Measurements from ENCODE around the gene COQ10A.

COQ10A gene

GRCh38 chr12:56266693-56267442, at the start of gene COQ10A:
Gene COQ10A (plus strand): TSS chr12:56266942. CDS start chr12:56267119, 177 bp downstream.
- DNase-seq (ENCODE audit: low read depth, low spot score), result peak; percentile 78

- no peak for DNase-seq (ENCODE audit: low read depth, low spot score)
Measured at GRCh38 chr12:56219840-56220239, 46.9 kb upstream of the COQ10A start.

- DNase-seq (ENCODE audit: low read depth, low spot score), result no peak
Measured at GRCh38 chr12:56220611-56221231, 46.0 kb upstream of the COQ10A start.

DNA sequence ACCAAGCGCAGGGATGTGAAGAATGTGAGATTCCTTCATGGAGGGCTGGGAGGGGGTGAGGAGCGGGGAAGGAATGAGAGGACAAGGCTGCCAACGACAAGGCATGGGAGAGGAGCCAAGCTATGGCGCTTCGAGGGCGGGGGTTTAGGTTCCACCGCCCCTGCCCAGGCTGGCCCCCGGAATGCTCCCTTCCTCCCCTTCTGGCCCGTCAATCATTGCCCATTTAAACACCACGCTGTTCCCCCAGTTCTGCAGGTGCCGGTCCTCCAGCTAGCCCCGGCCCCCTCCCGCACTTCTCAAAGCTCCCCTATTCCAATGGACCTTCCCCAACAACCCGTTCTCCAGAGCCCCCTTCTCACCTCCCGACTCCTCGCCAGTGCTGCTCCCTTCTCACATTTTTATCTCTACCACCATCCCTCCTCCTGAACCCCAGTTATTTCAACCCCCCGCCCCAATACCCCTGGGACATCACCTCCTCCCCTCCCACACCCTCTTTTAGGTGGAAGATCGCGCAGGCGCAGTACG, 45.4 kb upstream of the COQ10A start:
- no peak for DNase-seq (ENCODE audit: low read depth, low spot score)

DNA sequence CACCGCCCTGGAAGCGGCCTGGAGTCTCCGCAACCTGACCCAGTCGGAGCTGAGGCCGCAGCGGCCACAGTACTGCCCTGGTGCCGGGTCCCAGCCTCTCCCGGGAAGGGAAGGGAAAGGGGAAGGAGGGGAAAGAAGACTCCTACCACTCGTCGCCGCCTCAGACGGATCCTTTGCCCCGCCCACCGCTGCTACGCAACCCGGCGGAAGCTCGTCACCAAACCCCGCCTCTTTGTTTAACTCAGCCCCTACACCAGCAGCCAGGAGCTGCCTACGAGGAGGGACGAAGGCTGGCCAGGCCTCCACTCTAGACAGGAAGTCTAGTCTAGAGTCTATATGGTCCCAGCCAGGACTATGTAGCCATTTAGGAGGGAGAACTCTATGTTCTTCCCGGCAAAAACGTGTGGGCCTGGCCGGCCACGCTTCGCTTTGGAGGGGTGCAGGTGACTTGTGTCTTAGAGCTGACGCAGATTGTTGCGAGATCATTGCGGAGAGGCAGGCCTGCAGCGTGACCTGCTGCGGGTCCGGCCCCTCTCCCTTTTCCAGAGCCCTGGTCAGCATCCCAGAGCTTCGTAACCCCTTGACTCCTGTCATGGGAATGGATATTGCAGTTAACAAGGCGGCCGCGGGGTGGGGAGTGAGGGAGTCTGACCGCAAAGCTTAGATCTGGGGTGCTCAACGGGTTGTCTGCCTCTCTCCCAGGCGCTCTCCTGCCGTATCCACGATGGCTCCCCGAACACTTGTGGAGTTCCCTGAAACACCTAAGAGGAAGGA, 44.8 kb upstream of the COQ10A start, which contains the start of gene RNF41:
RNF41 (minus strand) TSS at position 166 of the 774 bp plus-strand sequence. CDS start 7,875 bp downstream, outside the sequence.
- peak; percentile 81 for DNase-seq (ENCODE audit: low read depth, low spot score)

- no peak for DNase-seq (ENCODE audit: low read depth, low spot score)
Measured at GRCh38 chr12:56222531-56222895, 44.2 kb upstream of the COQ10A start.

GRCh38 chr12:56223571-56224101, 43.1 kb upstream of the COQ10A start:
- DNase-seq (ENCODE audit: low read depth, low spot score), result no peak

- peak; percentile 79 for DNase-seq (ENCODE audit: low read depth, low spot score)
Measured at GRCh38 chr12:56224102-56224701, 42.5 kb upstream of the COQ10A start, which contains the start of gene NABP2. Gene NABP2 (plus strand): TSS chr12:56224342. CDS start chr12:56224857, 515 bp downstream.

DNA sequence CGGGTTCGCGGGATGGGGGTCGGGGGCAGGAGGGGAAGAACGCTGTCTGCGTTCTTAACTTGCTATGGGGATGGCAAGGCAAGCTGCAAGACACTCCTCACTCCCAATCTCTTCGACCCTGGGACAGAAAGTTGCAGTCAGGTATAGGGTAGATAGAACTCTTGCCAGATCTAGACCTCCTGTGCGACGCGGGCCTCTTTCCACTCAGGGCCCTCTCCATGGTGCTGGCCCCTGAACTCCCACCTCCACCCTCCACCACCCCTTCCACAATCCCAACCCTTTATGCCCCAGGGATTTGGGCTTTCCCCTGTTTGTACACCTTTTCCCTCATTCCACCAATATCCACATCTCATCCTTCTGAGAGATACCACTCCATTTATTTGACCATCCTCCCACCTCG, 41.8 kb upstream of the COQ10A start:
- DNase-seq (ENCODE audit: low read depth, low spot score), result no peak

- DNase-seq (ENCODE audit: low read depth, low spot score), result no peak
Measured at GRCh38 chr12:56229082-56229481, 37.7 kb upstream of the COQ10A start.

DNA sequence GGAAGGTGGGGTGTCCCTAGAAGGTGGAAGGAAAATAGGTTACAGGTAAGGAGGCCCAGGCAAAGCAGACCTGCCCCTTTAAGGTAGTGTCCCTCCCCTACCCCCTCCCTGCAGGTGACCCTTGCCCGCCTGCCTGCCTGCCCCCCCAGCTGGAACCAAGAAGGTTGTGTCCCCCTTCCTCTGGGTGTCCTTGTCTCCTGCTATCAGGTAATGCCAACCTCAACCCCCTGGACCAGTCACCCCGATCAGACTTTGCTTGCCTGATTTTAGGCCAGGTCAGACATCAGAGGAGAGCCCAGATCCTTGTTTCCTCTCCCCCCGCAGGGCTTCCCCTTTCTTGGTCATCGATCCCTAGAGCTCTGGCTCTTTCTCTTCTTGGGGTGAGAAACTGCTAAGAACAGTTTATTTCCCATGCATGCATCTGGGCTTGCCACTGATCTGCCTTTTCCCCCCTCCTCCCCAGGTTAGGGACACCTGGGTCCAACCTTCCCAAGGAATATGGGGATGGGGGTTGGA, 36.8 kb upstream of the COQ10A start, which contains the start of gene SLC39A5:
SLC39A5 (plus strand) TSS at position 136 of the 516 bp plus-strand sequence. CDS start 1,224 bp downstream, outside the sequence.
- DNase-seq (ENCODE audit: low read depth, low spot score), result no peak

- DNase-seq (ENCODE audit: low read depth, low spot score), result no peak
Measured at GRCh38 chr12:56230432-56231183, 36.1 kb upstream of the COQ10A start.

GRCh38 chr12:56231184-56231582, 35.6 kb upstream of the COQ10A start:
- no peak for DNase-seq (ENCODE audit: low read depth, low spot score)

DNA sequence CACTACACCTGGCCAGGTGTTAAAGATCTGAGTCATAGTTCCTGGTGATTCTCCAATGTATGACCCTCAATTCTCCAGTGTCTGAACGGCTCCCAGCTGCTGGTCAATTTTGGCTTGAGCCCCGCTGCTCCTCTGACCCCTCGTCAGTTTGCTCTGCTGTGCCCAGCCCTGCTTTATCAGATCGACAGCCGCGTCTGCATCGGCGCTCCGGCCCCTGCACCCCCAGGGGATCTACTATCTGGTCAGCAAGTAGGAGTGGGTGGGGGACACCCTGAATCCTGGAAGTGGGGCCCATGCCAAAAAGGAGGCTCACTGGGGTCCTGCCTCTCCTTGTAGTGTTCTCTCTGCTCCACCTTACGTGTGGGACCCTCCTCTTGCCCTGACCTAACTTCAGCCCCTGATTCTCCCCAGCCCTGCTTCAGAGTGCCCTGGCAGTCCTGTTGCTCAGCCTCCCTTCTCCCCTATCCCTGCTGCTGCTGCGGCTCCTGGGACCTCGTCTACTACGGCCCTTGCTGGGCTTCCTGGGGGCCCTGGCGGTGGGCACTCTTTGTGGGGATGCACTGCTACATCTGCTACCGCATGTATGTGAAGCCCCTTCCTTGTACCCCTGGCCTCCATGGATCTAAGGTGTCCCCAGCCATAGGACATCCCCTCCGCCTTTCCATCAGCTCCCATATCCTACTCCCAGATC, 31.9 kb upstream of the COQ10A start:
- DNase-seq (ENCODE audit: low read depth, low spot score), result no peak

GRCh38 chr12:56236091-56236490, 30.7 kb upstream of the COQ10A start:
- DNase-seq (ENCODE audit: low read depth, low spot score), result no peak

GRCh38 chr12:56236985-56237384, 29.8 kb upstream of the COQ10A start:
- no peak for DNase-seq (ENCODE audit: low read depth, low spot score)

DNA sequence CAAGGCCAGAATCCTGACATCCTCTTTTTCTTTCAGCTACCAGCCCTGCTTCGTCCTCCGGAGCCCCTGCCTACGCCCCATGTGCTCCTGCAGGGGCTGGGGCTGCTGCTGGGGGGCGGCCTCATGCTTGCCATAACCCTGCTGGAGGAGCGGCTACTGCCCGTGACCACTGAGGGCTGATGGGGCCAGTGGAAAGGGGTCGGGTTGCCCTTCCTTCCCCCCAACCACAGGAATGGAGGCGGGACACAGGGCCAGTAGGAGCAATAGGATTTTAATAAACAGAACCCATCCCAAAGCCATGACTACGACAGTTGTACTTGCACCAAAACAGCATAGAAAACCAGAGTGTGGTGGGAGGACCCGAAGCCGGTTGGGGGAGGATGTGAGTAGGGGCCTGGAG, 29.2 kb upstream of the COQ10A start:
- no peak for DNase-seq (ENCODE audit: low read depth, low spot score)

DNA sequence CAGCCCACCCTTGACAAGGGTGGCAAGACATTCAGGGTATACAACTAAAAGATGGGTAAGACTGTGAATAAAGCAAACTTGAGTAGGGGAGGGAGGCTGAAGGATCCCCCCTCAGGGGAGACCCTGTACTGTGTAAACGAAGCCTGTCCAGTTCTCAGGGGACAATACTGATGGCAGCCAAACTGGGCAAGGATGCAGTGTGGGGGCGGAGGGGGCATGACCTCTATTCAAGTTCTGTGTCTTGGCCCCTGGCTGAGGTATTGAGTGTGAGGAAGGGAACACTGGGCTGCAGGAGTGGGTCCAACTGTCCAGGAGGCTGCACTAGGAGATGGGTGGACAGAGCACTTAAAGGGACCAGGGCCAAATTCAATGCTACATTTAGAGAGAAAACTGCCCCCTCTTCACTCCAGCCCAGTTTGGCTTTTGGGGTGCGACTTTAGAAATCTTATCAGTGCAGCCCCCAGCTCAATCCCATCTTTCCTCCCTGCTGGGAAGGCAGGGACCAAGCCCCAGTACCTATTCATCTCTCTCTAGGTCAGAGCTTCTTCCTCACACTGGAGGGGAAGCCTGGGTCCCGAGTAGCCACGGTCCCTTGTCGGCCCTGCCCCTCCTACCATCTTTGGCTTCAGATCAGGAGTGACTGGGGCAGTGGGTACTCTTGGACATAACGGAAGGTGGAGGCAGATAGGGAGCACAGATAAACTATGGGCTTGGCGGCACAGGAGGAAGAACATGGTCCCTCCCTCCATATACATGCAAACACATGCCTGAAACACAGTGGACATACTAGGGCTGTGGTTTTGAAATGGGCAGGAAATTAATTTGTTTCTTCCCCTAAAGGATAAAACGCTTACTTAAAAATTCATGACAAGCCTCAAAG, 25.1 kb upstream of the COQ10A start:
- no peak for DNase-seq (ENCODE audit: low read depth, low spot score)

GRCh38 chr12:56242986-56243385, 23.8 kb upstream of the COQ10A start:
- DNase-seq (ENCODE audit: low read depth, low spot score), result no peak

Data from activated CD4-positive, CD25-positive, alpha-beta regulatory T cell treated with anti-CD3 and anti-CD28 coated beads, Interleukin-2, amount 50 U/mL, for 16 hours (primary cell).